AG10803 (cell line): ENCODE data around the gene HECA.

ENCODE experiments used
- DNase-seq: peaks from one replicate; pipeline ENCODE4 v3.0.0; 2010; ENCODE audit warnings: low read depth
- H3K4me3 ChIP-seq: 2 replicates; pipeline ENCODE4 v1.5.1; 2011; ENCODE audit warnings: mild to moderate bottlenecking, low read length, control low read depth
- CTCF ChIP-seq: conservative IDR thresholded peaks from 2 replicates; pipeline ENCODE4 v1.5.1; 2011; ENCODE audit warnings: mild to moderate bottlenecking, low read length, control low read depth, inconsistent platforms

Gene HECA

GRCh38 chr6:139159016-139159415 is 24.1 kb downstream of the HECA start:
- DNase-seq: no peak
- TF ChIP-seq CTCF: no peak
- H3K4me3 ChIP-seq: no peak overlapping the region

GRCh38 chr6:139161169-139161568 is 26.3 kb downstream of the HECA start:
- peak; percentile 58 for DNase-seq
- TF ChIP-seq CTCF: no peak
- no peak overlapping the region for H3K4me3 ChIP-seq

- no peak for TF ChIP-seq CTCF
- no peak for DNase-seq
- H3K4me3 ChIP-seq: no peak overlapping the region
These were observed 27.0 kb downstream of the HECA start for GRCh38 chr6:139161817-139162284.

GRCh38 chr6:139164001-139164400 is 29.1 kb downstream of the HECA start:
- no peak for DNase-seq
- TF ChIP-seq CTCF: no peak
- H3K4me3 ChIP-seq: no peak overlapping the region

GRCh38 chr6:139165324-139165723 is 30.4 kb downstream of the HECA start:
- no peak overlapping the region for H3K4me3 ChIP-seq
- no peak for TF ChIP-seq CTCF
- DNase-seq: no peak

- DNase-seq: no peak
- TF ChIP-seq CTCF: no peak
- H3K4me3 ChIP-seq: no peak overlapping the region
These were observed 31.5 kb downstream of the HECA start for GRCh38 chr6:139166238-139166955.

- TF ChIP-seq CTCF: no peak
- H3K4me3 ChIP-seq: no peak overlapping the region
- DNase-seq: no peak
These were observed 32.1 kb downstream of the HECA start for GRCh38 chr6:139166956-139167313.
